HT1080 (cell line): Measurements from ENCODE around the gene SEMA6A. TPM values are rescaled to one million over a fixed set of nuclear protein-coding genes. Genes with fewer than 3 reads are reported as not detected.
A peak's percentile ranks its signal among the peaks of the same experiment; 100 is the strongest.

ENCODE experiments used
- DNase-seq: peaks from one replicate; pipeline ENCODE4 v3.0.0-alpha.2; 2015; ENCODE audit warnings: low read depth
- polyA plus RNA-seq, 2 experiments: library from polyadenylated mRNA; depleted of rRNA; stranded (reverse); fragments of >200 nt; gene quantifications; 2 replicates each; pipeline ENCODE4 v1.2.3, GENCODE V29; 2015
- total RNA-seq: library from RNA; depleted of rRNA; stranded (reverse); fragments of >200 nt; shearing (Covaris generic); gene quantifications from 2 replicates; pipeline ENCODE4 v1.2.3, GENCODE V29; 2014; rRNA removed

The SEMA6A gene
- 0.11 and 0.37 TPM in 2 replicates for total RNA-seq
- polyA plus RNA-seq (2015; cell fraction: cytosol; rRNA removed), result 0.33 and 0.68 TPM in 2 replicates
- 0.61 and 0.98 TPM in 2 replicates for polyA plus RNA-seq (2015; cell fraction: nucleus; rRNA removed)

GRCh38 chr5:116574367-116575325 lies at the start of gene SEMA6A:
Gene SEMA6A, minus strand, starts transcription at chr5:116574823. Its CDS starts 69,879 bp downstream, at chr5:116504944.
- DNase-seq, result peak; percentile 79

GRCh38 chr5:116622375-116623050 lies 47.9 kb upstream of the SEMA6A start:
- DNase-seq, result no peak

GRCh38 chr5:116621599-116621998 lies 47.0 kb upstream of the SEMA6A start:
- DNase-seq, result no peak

GRCh38 chr5:116616876-116617275 lies 42.3 kb upstream of the SEMA6A start:
- DNase-seq, result no peak

- DNase-seq, result no peak
Observed at GRCh38 chr5:116614603-116614920, 39.9 kb upstream of the SEMA6A start.

- DNase-seq, result no peak
Observed at GRCh38 chr5:116613445-116613844, 38.8 kb upstream of the SEMA6A start.

GRCh38 chr5:116612431-116612830 lies 37.8 kb upstream of the SEMA6A start:
- DNase-seq, result no peak

GRCh38 chr5:116605310-116606070 lies 30.9 kb upstream of the SEMA6A start:
- no peak for DNase-seq

- DNase-seq, result no peak
Observed at GRCh38 chr5:116604805-116605204, 30.2 kb upstream of the SEMA6A start.

GRCh38 chr5:116600876-116601275 lies 26.3 kb upstream of the SEMA6A start:
- DNase-seq, result peak; percentile 63

GRCh38 chr5:116598911-116599310 lies 24.3 kb upstream of the SEMA6A start:
- no peak for DNase-seq

GRCh38 chr5:116595498-116595897 lies 20.9 kb upstream of the SEMA6A start:
- no peak for DNase-seq

- DNase-seq, result no peak
Observed at GRCh38 chr5:116593340-116593739, 18.7 kb upstream of the SEMA6A start.

- DNase-seq, result no peak
Observed at GRCh38 chr5:116585227-116585626, 10.6 kb upstream of the SEMA6A start.

- peak; percentile 18 for DNase-seq
Observed at GRCh38 chr5:116583862-116584222, 9.2 kb upstream of the SEMA6A start.

- peak; percentile 62 for DNase-seq
Observed at GRCh38 chr5:116583085-116583861, 8.7 kb upstream of the SEMA6A start.

GRCh38 chr5:116581910-116582309 lies 7.3 kb upstream of the SEMA6A start:
- no peak for DNase-seq

- DNase-seq, result no peak
Observed at GRCh38 chr5:116579144-116579543, 4.5 kb upstream of the SEMA6A start.

- DNase-seq, result no peak
Observed at GRCh38 chr5:116578676-116579075, 4.1 kb upstream of the SEMA6A start.

- DNase-seq, result no peak
Observed at GRCh38 chr5:116577064-116577788, 2.6 kb upstream of the SEMA6A start.
